K562 (cell line): ENCODE measurements around the gene CDCP2. TPM values are rescaled to one million over a fixed set of nuclear protein-coding genes. Genes with fewer than 3 reads are reported as not detected.

ENCODE experiments used
- ATAC-seq: fragments of 200-7000 bp; cut with Tn5 transposase; 3 replicates; pipeline ENCODE4 v1.9.1; 2020; ENCODE audit warnings: moderate library complexity
- BruUV-seq: library from RNA; stranded (reverse); fragments of 400-500 nt; replicated peaks from 2 replicates; lab custom pipeline; 2021; lab: Mats Ljungman, UMichigan
- CTCF ChIA-PET: fragments of 300-600 bp; formaldehyde crosslinking; extraction: SDS; loops from one replicate; lab custom pipeline; 2021; ENCODE audit warnings: low intra/inter-chr PET ratio; lab: Yijun Ruan, JAX
- POLR2A ChIA-PET: fragments of 300-600, 350-650 bp; sonication (Branson Sonifier 250); formaldehyde crosslinking; extraction: SDS; loops from one replicate; lab custom pipeline; 2021; ENCODE audit warnings: antibody characterized with exemption, inconsistent platforms; lab: Yijun Ruan, JAX
- DNase-seq, 4 experiments: peaks; one replicate each; pipeline versions ENCODE4 v3.0.0 to v3.0.0-alpha.2; 2011 to 2018; ENCODE audit warnings: low spot score in 3 of 4, mixed read lengths in 3 of 4; ENCODE audit errors: extremely low read depth in 1 of 4
- FAIRE-seq: peaks from 2 replicates; lab custom pipeline; 2011; peaks lifted over from hg19 to GRCh38; lab: Jason Lieb, UNC
- H2AFZ ChIP-seq: 2 replicates; pipeline ENCODE4 v1.6.0; 2011; ENCODE audit warnings: low read depth, low read length, control low read depth, inconsistent platforms
- H3K27ac ChIP-seq: fragments of 200-600 bp; 3 replicates; pipeline ENCODE4 v1.8.0; 2011; ENCODE audit warnings: low read depth, mild to moderate bottlenecking, control low read depth, inconsistent platforms, low read length, moderate library complexity, mixed read lengths; ENCODE audit errors: extremely low read depth
- H3K27me3 ChIP-seq, 2 experiments: fragments of 300-600 bp in 1 of 2; 2 replicates in 1 of 2; 3 replicates in 1 of 2; pipeline versions ENCODE4 v1.6.0 to v1.8.0; 2011; ENCODE audit warnings: inconsistent platforms in 2 of 2, low read length in 2 of 2, mild to moderate bottlenecking in 1 of 2, mixed read lengths in 1 of 2, moderate library complexity in 1 of 2; ENCODE audit not compliant: control insufficient read depth in 2 of 2, insufficient read depth in 2 of 2
- H3K36me3 ChIP-seq: fragments of 300-600 bp; 3 replicates; pipeline ENCODE4 v1.8.0; 2011; ENCODE audit warnings: mild to moderate bottlenecking, low read length, inconsistent platforms; ENCODE audit not compliant: control insufficient read depth, insufficient read depth
- H3K4me1 ChIP-seq, 2 experiments: fragments of 200-600 bp in 1 of 2; replicated peaks in 1 of 2; 2 replicates in 1 of 2; 3 replicates in 1 of 2; pipeline versions ENCODE4 v1.5.1 to v1.8.0; 2011; ENCODE audit warnings: inconsistent platforms in 2 of 2, low read length in 2 of 2, mild to moderate bottlenecking in 1 of 2, mixed read lengths in 1 of 2, moderate library complexity in 1 of 2; ENCODE audit not compliant: control insufficient read depth in 2 of 2, insufficient read depth in 2 of 2
- H3K4me2 ChIP-seq: 2 replicates; pipeline ENCODE4 v1.6.1; 2011; ENCODE audit warnings: low read length, control low read depth, inconsistent platforms, mixed read lengths; ENCODE audit not compliant: insufficient read depth
- H3K4me3 ChIP-seq: fragments of 200-600 bp; sonication (generic), shearing (Covaris generic); 2 replicates; pipeline ENCODE4 v1.5.1; 2016; ENCODE audit warnings: control low read depth, inconsistent platforms
- H3K79me2 ChIP-seq: fragments of 200-600 bp; 3 replicates; pipeline ENCODE4 v1.8.0; 2011; ENCODE audit warnings: low read length, inconsistent platforms; ENCODE audit not compliant: control insufficient read depth, insufficient read depth
- H3K9ac ChIP-seq, 2 experiments: 2 replicates each; pipeline versions ENCODE4 v1.6.0 to v1.6.1; 2011; ENCODE audit warnings: low read depth in 2 of 2, low read length in 2 of 2, control low read depth in 1 of 2, inconsistent platforms in 1 of 2, mild to moderate bottlenecking in 1 of 2, mixed read lengths in 1 of 2; ENCODE audit not compliant: insufficient read depth in 1 of 2
- H3K9me1 ChIP-seq: one replicate; pipeline ENCODE4 v1.6.0; 2011; ENCODE audit warnings: inconsistent platforms, mild to moderate bottlenecking, low read length, moderate library complexity; ENCODE audit not compliant: control insufficient read depth, insufficient read depth
- H3K9me3 ChIP-seq: replicated peaks from 2 replicates; pipeline ENCODE4 v1.5.1; 2011; ENCODE audit warnings: low read depth, low read length, inconsistent platforms; ENCODE audit not compliant: control insufficient read depth, insufficient read depth
- H4K20me1 ChIP-seq: replicated peaks from 2 replicates; pipeline ENCODE4 v1.6.1; 2011; ENCODE audit warnings: low read length, inconsistent platforms, mixed read lengths; ENCODE audit not compliant: control insufficient read depth, insufficient read depth
- CBFB ChIP-seq: sonication (generic); formaldehyde crosslinking; IDR thresholded peaks from 2 replicates; pipeline ENCODE4 v1.4.0; 2020; ENCODE audit warnings: mild to moderate bottlenecking, missing genetic modification reagents
- CCNT2 ChIP-seq: IDR thresholded peaks from 2 replicates; pipeline ENCODE4 v1.6.1; 2011; ENCODE audit warnings: borderline replicate concordance, low read depth, mild to moderate bottlenecking, moderate library complexity, mixed read lengths, low read length; ENCODE audit not compliant: insufficient read length; ENCODE audit errors: extremely low read depth
- CREBBP ChIP-seq: IDR thresholded peaks from one replicate; pipeline ENCODE4 v1.6.1; 2012; ENCODE audit warnings: low read depth, mild to moderate bottlenecking, control low read depth, inconsistent platforms, low read length
- E2F4 ChIP-seq: sonication (generic); formaldehyde crosslinking; IDR thresholded peaks from 2 replicates; pipeline ENCODE4 v1.8.0; 2022; ENCODE audit warnings: mild to moderate bottlenecking, low read depth, missing genetic modification reagents
- HDAC8 ChIP-seq: fragments of 450-650 bp; IDR thresholded peaks from 2 replicates; pipeline ENCODE4 v1.6.1; 2016; ENCODE audit warnings: mild to moderate bottlenecking, missing genetic modification characterization, moderate library complexity, missing compliant biosample characterization
- KDM1A ChIP-seq, 2 experiments: fragments of 450-650 bp; IDR thresholded peaks; 2 replicates each; pipeline ENCODE4 v1.6.1; 2016; ENCODE audit warnings: mild to moderate bottlenecking in 2 of 2
- NUFIP1 ChIP-seq: fragments of 450-650 bp; IDR thresholded peaks from 2 replicates; pipeline ENCODE4 v1.6.1; 2018; ENCODE audit not compliant: partially characterized antibody
- PTBP1 ChIP-seq: fragments of 200-400 bp; formaldehyde crosslinking; IDR thresholded peaks from 2 replicates; pipeline ENCODE4 v1.6.1; 2017; ENCODE audit warnings: low read depth, low read length
- SIN3B ChIP-seq: fragments of 450-650 bp; IDR thresholded peaks from 2 replicates; pipeline ENCODE4 v1.6.1; 2017; ENCODE audit warnings: low read depth, mild to moderate bottlenecking, moderate library complexity
- SNIP1 ChIP-seq: fragments of 450-650 bp; IDR thresholded peaks from 2 replicates; pipeline ENCODE4 v1.7.1; 2017; ENCODE audit warnings: low read depth, mild to moderate bottlenecking
- ZNF134 ChIP-seq: fragments of 250-450 bp; sonication (Bioruptor Pico); conservative IDR thresholded peaks from 2 replicates; pipeline ENCODE4 v1.4.0; 2020
- WGBS: fragments of 100-300 bp; shearing (Covaris generic); methylation state at CpG from one replicate; pipeline ENCODE4 v1.1.6; 2016; ENCODE audit warnings: low coverage, mixed read lengths; ENCODE audit not compliant: insufficient coverage; ENCODE audit errors: missing lambda C conversion rate; 5-methylcytosine and 5-hydroxymethylcytosine counted together
- in situ Hi-C: fragments of 300-500 bp; cut with MboI; formaldehyde crosslinking; loops from 4 replicates; pipeline ENCODE4 v1.15.0; 2018; ENCODE audit warnings: inconsistent platforms, mixed read lengths
- intact Hi-C: fragments of 100-400 bp; cut with micrococcal nuclease; formaldehyde crosslinking; loops from 2 replicates; pipeline ENCODE4 v1.14.2; 2022
- polyA plus RNA-seq, 8 experiments: library from polyadenylated mRNA; depleted of rRNA in 4 of 8; stranded (reverse) in 5 of 8; unstranded in 3 of 8; fragments of >200 nt; fragmentation: Nextera tagmentation in 2 of 8; fragmentation: Illumina TruSeq in 1 of 8; extraction: Ambion mirVana in 2 of 8; extraction: Trizol in 1 of 8; gene quantifications; 2 replicates each; pipeline versions ENCODE4 v1.2.1 to v1.2.3, GENCODE V29; 2011 to 2014; ENCODE audit warnings: inconsistent platforms in 1 of 8, missing spikeins in 1 of 8
- total RNA-seq, 7 experiments: library from RNA; depleted of rRNA in 6 of 7; stranded (reverse); fragments of >200 nt in 6 of 7; fragmentation: Illumina TruSeq in 2 of 7; extraction: Trizol in 2 of 7; gene quantifications; 2 replicates each; pipeline versions ENCODE4 v1.2.1 to v1.2.3, GENCODE V29; 2011 to 2021; ENCODE audit warnings: low replicate concordance in 1 of 7
- TF ChIP-seq, protein P1 (sequence below): fragments of 450-650 bp; formaldehyde crosslinking; IDR thresholded peaks from 2 replicates; pipeline ENCODE4 v1.4.0; 2022; ENCODE audit warnings: missing genetic modification characterization
- TF ChIP-seq, protein P2 (sequence below): fragments of 450-650 bp; IDR thresholded peaks from 2 replicates; pipeline ENCODE4 v1.6.1; 2017; ENCODE audit warnings: antibody characterized with exemption, mild to moderate bottlenecking
- TF ChIP-seq, protein P3 (sequence below), 3 experiments: IDR thresholded peaks in 2 of 3; conservative IDR thresholded peaks in 1 of 3; 2 replicates each; pipeline ENCODE4 v1.5.1; 2011 to 2012; ENCODE audit warnings: low read length in 3 of 3, mild to moderate bottlenecking in 3 of 3, control low read depth in 2 of 3, improper control_type of control experiment in 1 of 3, inconsistent platforms in 1 of 3, low read depth in 1 of 3, mixed read lengths in 1 of 3, moderate library complexity in 1 of 3; ENCODE audit not compliant: insufficient read depth in 2 of 3

Gene CDCP2
- total and polyA plus RNA-seq, 9 of the 15 experiments (the other 6 are each of a cell fraction or from before 2014, with no cell fraction given), result not detected

DNA sequence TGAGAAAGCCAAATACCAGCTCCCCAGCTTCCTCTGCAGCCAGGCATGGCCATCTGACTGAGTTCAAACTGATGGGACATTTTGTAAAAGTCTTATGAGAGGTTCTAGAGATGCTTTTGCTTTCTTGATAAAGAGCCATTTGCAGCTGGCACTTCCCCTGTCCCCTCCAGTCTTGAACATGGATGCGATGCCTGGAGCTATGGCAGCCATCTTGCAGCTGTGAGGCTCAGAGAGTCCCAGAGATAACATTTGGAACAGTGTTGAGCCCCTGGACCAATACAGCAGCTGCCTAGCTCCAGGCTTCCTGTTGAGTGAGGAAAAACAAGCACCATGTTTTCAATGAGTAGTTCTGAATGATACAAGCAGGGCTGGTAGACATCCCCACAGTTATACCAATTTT is 13.8 kb downstream of the CDCP2 start:
- DNase-seq (no peak), ATAC-seq (no peak), FAIRE-seq (no peak)
- H3K4me3 ChIP-seq, result no peak overlapping the region
- intact Hi-C loops (no loop called here), in situ Hi-C loops (no loop called here)
- no peak overlapping the region for H3K27ac ChIP-seq
- H4K20me1 ChIP-seq, result peaks cover 7% of the 10 kb centered on the region; the same call in 1 of the 2 replicates
- no peaks in the 10 kb centered on the region for H3K79me2 ChIP-seq
- CTCF ChIA-PET, result no interaction called here
- no peaks in the 10 kb centered on the region for H3K36me3 ChIP-seq
- H2AFZ ChIP-seq, result no peak overlapping the region
- WGBS, result 45% methylated on average over 1 of the region's 1 CpG
- no peaks in the 10 kb centered on the region for H3K9me1 ChIP-seq
- H3K4me2 ChIP-seq, result no peak overlapping the region
- no TSS peak for BruUV-seq
- peaks cover 3 to 16% of the 10 kb centered on the region in 2 experiments; a peak in 4 of 5 replicates for H3K27me3 ChIP-seq
- no peaks in the 10 kb centered on the region for H3K9me3 ChIP-seq
- H3K4me1 ChIP-seq, result peaks cover 0 to 13% of the 10 kb centered on the region in 2 experiments; a peak in 3 of 5 replicates
- POLR2A ChIA-PET, result interaction anchor here (0.6 to 3.1 kb wide), 4 partner anchors 10 to 23 kb away, joined by 3 to 11 read pairs (median 4); no protein-coding TSS in a partner anchor
- H3K9ac ChIP-seq, result no peak overlapping the region
- TF ChIP-seq HDAC8 (tag) (no peak), E2F4 (no peak), PTBP1 (0 out of 2 replicates have a peak, but pooled peaks have one; percentile 68), NUFIP1 (no peak), CBFB (no peak), KDM1A (IDR thresholded peaks at IDR 0.05) (0 out of 4 replicates have a peak, but pooled peaks of 1 of the 2 experiments have one; percentile 9), CCNT2 (no peak), SNIP1 (no peak), SIN3B (no peak), CREBBP (no peak), ZNF134 (CRISPR knock-in tag) (no peak)
- TF ChIP-seq, protein P1, sequence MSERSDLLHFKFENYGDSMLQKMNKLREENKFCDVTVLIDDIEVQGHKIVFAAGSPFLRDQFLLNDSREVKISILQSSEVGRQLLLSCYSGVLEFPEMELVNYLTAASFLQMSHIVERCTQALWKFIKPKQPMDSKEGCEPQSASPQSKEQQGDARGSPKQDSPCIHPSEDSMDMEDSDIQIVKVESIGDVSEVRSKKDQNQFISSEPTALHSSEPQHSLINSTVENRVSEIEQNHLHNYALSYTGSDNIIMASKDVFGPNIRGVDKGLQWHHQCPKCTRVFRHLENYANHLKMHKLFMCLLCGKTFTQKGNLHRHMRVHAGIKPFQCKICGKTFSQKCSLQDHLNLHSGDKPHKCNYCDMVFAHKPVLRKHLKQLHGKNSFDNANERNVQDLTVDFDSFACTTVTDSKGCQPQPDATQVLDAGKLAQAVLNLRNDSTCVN (CRISPR knock-in tag), result no peak
- TF ChIP-seq, protein P2, sequence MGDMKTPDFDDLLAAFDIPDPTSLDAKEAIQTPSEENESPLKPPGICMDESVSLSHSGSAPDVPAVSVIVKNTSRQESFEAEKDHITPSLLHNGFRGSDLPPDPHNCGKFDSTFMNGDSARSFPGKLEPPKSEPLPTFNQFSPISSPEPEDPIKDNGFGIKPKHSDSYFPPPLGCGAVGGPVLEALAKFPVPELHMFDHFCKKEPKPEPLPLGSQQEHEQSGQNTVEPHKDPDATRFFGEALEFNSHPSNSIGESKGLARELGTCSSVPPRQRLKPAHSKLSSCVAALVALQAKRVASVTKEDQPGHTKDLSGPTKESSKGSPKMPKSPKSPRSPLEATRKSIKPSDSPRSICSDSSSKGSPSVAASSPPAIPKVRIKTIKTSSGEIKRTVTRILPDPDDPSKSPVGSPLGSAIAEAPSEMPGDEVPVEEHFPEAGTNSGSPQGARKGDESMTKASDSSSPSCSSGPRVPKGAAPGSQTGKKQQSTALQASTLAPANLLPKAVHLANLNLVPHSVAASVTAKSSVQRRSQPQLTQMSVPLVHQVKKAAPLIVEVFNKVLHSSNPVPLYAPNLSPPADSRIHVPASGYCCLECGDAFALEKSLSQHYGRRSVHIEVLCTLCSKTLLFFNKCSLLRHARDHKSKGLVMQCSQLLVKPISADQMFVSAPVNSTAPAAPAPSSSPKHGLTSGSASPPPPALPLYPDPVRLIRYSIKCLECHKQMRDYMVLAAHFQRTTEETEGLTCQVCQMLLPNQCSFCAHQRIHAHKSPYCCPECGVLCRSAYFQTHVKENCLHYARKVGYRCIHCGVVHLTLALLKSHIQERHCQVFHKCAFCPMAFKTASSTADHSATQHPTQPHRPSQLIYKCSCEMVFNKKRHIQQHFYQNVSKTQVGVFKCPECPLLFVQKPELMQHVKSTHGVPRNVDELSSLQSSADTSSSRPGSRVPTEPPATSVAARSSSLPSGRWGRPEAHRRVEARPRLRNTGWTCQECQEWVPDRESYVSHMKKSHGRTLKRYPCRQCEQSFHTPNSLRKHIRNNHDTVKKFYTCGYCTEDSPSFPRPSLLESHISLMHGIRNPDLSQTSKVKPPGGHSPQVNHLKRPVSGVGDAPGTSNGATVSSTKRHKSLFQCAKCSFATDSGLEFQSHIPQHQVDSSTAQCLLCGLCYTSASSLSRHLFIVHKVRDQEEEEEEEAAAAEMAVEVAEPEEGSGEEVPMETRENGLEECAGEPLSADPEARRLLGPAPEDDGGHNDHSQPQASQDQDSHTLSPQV, result no peak
- TF ChIP-seq, protein P3, sequence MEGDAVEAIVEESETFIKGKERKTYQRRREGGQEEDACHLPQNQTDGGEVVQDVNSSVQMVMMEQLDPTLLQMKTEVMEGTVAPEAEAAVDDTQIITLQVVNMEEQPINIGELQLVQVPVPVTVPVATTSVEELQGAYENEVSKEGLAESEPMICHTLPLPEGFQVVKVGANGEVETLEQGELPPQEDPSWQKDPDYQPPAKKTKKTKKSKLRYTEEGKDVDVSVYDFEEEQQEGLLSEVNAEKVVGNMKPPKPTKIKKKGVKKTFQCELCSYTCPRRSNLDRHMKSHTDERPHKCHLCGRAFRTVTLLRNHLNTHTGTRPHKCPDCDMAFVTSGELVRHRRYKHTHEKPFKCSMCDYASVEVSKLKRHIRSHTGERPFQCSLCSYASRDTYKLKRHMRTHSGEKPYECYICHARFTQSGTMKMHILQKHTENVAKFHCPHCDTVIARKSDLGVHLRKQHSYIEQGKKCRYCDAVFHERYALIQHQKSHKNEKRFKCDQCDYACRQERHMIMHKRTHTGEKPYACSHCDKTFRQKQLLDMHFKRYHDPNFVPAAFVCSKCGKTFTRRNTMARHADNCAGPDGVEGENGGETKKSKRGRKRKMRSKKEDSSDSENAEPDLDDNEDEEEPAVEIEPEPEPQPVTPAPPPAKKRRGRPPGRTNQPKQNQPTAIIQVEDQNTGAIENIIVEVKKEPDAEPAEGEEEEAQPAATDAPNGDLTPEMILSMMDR (IDR thresholded peaks at IDR 0.05 in 2 of 3, conservative IDR thresholded peaks at IDR 0.05 in 1 of 3; ENCODE audit: insufficient read depth in 2 of 3, low read depth in 1 of 3, low read length in 3 of 3), result no peak
